Chondrocyte (in vitro differentiated cells): ENCODE results near the gene FOS. TPM values are rescaled to one million over a fixed set of nuclear protein-coding genes. Genes with fewer than 3 reads are reported as not detected.

Source experiments
- DNase-seq: peaks from one replicate; pipeline ENCODE4 v3.0.0; 2021; ENCODE audit warnings: mixed read lengths, low spot score
- H3K27ac Mint-ChIP-seq: one replicate; pipeline ENCODE4 v1.8.0; 2021; ENCODE audit warnings: mild to moderate bottlenecking, moderate library complexity, mixed read lengths; ENCODE audit not compliant: unreplicated experiment
- H3K27me3 Mint-ChIP-seq: 2 replicates; pipeline ENCODE4 v1.8.0; 2021; ENCODE audit warnings: low read depth, mixed read lengths
- H3K36me3 Mint-ChIP-seq: 2 replicates; pipeline ENCODE4 v1.8.0; 2021; ENCODE audit warnings: low read depth, mixed read lengths
- H3K4me1 Mint-ChIP-seq: 2 replicates; pipeline ENCODE4 v1.8.0; 2021; ENCODE audit warnings: low read depth, mild to moderate bottlenecking, mixed read lengths
- H3K4me3 Mint-ChIP-seq: one replicate; pipeline ENCODE4 v1.8.0; 2021; ENCODE audit warnings: mild to moderate bottlenecking, moderate library complexity, mixed read lengths; ENCODE audit not compliant: unreplicated experiment
- H3K9me3 Mint-ChIP-seq: 2 replicates; pipeline ENCODE4 v1.8.0; 2021; ENCODE audit warnings: low read depth, mixed read lengths
- total RNA-seq: library from RNA; stranded (reverse); gene quantifications from 3 replicates; pipeline ENCODE4 v1.2.1, GENCODE V29; 2021
- TF ChIP-seq, protein P1 (sequence below): fragments of 200-600 bp; sonication (generic); IDR thresholded peaks from 2 replicates; pipeline ENCODE4 v1.5.0; 2021; ENCODE audit warnings: antibody characterized with exemption, mild to moderate bottlenecking, moderate library complexity

FOS gene
- total RNA-seq, 1 donor from 2014 or later = 152 TPM

GRCh38 chr14:75292101-75292563 lies 13.5 kb downstream of the FOS start:
- no peak overlapping the region for H3K4me3 Mint-ChIP-seq
- H3K36me3 Mint-ChIP-seq = no peaks in the 10 kb centered on the region
- peaks cover 24% of the 10 kb centered on the region for H3K4me1 Mint-ChIP-seq
- TF ChIP-seq, protein P1, sequence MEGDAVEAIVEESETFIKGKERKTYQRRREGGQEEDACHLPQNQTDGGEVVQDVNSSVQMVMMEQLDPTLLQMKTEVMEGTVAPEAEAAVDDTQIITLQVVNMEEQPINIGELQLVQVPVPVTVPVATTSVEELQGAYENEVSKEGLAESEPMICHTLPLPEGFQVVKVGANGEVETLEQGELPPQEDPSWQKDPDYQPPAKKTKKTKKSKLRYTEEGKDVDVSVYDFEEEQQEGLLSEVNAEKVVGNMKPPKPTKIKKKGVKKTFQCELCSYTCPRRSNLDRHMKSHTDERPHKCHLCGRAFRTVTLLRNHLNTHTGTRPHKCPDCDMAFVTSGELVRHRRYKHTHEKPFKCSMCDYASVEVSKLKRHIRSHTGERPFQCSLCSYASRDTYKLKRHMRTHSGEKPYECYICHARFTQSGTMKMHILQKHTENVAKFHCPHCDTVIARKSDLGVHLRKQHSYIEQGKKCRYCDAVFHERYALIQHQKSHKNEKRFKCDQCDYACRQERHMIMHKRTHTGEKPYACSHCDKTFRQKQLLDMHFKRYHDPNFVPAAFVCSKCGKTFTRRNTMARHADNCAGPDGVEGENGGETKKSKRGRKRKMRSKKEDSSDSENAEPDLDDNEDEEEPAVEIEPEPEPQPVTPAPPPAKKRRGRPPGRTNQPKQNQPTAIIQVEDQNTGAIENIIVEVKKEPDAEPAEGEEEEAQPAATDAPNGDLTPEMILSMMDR = no peak
- H3K9me3 Mint-ChIP-seq = no peaks in the 10 kb centered on the region
- no peaks in the 10 kb centered on the region for H3K27me3 Mint-ChIP-seq
- DNase-seq = no peak
- H3K27ac Mint-ChIP-seq = no peak overlapping the region

DNA sequence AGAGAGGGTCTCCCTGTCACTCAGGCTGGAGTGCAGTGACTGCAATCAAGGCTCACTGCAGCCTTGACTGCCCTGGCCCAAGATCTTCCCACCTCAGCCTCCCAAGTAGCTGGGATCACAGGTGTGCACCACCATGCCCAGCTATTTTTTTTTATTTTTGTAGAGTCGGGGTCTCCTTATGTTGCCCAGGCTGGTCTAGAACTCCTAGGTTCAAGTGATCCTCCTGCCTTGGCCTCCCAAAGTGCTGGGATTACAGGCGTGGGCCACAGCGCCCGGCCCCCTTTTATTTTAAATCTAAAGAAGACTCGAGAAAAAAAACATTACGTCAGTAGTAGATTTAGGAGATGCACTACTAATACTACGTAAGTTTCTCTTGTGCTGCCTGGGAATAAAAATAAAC lies 14.3 kb downstream of the FOS start:
- Mint-ChIP-seq H3K4me3 (no peak overlapping the region), H3K27ac (no peak overlapping the region)
- TF ChIP-seq, protein P1 = no peak

GRCh38 chr14:75293920-75294648 lies 15.5 kb downstream of the FOS start:
- H3K9me3 Mint-ChIP-seq = no peaks in the 10 kb centered on the region
- no peaks in the 10 kb centered on the region for H3K27me3 Mint-ChIP-seq
- DNase-seq = peak; percentile 96
- H3K36me3 Mint-ChIP-seq = no peaks in the 10 kb centered on the region
- peaks cover 31% of the 10 kb centered on the region for H3K4me1 Mint-ChIP-seq
- peak overlapping the region; percentile 99 for H3K27ac Mint-ChIP-seq
- TF ChIP-seq, protein P1 = peak; percentile 23
- H3K4me3 Mint-ChIP-seq = peak overlapping the region; percentile 91

More for the DNA sequence above, 14.3 kb downstream of the FOS start:
- Mint-ChIP-seq H3K9me3 (no peaks in the 10 kb centered on the region), H3K4me1 (peaks cover 24% of the 10 kb centered on the region), H3K36me3 (no peaks in the 10 kb centered on the region), H3K27me3 (no peaks in the 10 kb centered on the region)
- no peak for DNase-seq

- peaks cover 31% of the 10 kb centered on the region for H3K4me1 Mint-ChIP-seq
- H3K27me3 Mint-ChIP-seq = no peaks in the 10 kb centered on the region
- H3K9me3 Mint-ChIP-seq = no peaks in the 10 kb centered on the region
- H3K36me3 Mint-ChIP-seq = no peaks in the 10 kb centered on the region
- H3K4me3 Mint-ChIP-seq = peak overlapping the region; percentile 91
- TF ChIP-seq, protein P1 = peak; percentile 51
- H3K27ac Mint-ChIP-seq = peak overlapping the region; percentile 99
- no peak for DNase-seq
These were observed 16.0 kb downstream of the FOS start for GRCh38 chr14:75294649-75295033.

DNA sequence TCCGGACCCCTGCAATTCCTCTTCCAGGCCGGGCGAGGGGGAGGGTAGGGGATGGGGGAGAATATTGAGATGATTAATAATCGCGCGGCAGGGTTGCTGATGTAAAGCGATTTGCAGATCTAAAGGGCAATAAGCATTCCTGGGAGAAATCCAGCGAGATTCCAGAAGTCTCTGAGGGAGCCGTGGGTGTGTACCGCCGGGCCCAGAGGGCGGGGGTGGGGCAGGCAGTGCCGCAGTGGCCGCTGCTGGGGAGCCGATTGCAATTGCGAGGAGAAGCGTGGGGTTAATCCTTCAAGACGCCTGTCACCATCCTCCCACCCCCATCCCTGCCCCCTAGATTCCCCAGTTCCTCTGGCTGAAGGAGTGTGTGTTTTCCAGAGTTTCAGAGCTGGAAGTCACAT lies 16.4 kb downstream of the FOS start:
- TF ChIP-seq, protein P1 = no peak
- H3K9me3 Mint-ChIP-seq = no peaks in the 10 kb centered on the region

More for the DNA sequence above, 16.4 kb downstream of the FOS start:
- Mint-ChIP-seq H3K27me3 (no peaks in the 10 kb centered on the region), H3K27ac (peak overlapping the region; percentile 99), H3K36me3 (no peaks in the 10 kb centered on the region), H3K4me1 (peaks cover 31% of the 10 kb centered on the region), H3K4me3 (peak overlapping the region; percentile 91)
- DNase-seq = no peak
